ENCODE data around the gene CYBRD1. TPM values are rescaled to one million over a fixed set of nuclear protein-coding genes. Genes with fewer than 3 reads are reported as not detected.

CYBRD1 gene
- polyA plus RNA-seq, 1 experiment, result 308 TPM

DNA sequence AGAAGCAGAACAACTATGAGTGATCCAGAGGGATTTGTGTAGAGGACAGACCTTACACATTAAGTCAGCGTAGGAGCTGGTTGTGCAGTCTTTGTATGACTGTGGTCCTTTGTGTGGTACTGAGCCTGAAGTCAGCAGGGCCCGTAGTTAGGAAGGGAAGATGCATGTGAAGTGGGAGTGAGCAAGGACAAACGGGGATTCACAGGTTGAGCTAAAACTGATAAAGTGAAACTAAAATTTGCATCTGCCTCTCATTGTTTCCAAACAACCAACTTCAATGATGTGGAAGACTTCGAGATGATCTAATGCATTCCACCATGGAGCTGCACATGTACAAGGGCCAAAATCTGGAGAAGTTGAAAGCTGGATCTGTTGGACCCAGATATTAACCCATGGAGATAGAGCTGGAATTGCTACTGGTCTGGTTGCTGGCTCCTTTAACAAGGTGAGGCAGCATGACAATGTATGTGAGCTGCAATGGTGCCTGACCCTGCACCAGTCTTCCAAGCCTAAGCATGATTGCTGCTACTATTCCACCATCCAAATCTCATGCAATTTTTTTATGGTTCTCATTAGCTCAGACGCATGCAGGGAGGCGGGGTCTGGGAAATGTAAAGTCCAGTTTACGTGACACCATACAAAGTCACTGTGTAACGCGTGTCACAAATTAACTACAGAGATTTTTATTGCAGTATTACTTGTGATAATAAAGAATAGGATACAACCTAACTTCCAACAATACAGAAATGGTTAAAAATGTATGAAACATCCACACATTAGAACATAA is 12.1 kb upstream of the CYBRD1 start:
- CTCF ChIA-PET, result no interaction called here
- POLR2A ChIA-PET, result no interaction called here

DNA sequence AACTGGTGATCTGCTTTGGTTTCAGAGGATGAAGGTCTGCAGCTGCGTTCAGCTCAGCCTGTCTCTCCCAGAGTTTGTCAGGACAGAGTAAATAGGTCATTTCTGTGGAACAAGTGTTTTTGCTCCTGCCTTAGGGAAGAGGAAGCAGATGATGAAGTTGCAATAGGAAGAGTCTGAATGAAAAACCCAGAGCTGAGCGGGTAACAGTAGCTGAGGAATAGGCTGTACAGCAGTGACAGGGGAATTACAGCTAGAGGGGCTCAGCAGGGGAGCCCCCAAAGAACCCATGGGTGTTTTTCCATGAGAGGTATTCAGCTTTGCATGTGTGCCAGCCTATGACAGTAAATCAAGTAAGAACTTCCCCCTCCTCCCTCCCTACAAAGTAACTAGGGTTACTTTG is 10.3 kb upstream of the CYBRD1 start:
- DNase-seq (ENCODE audit: low read depth), result no peak
- CTCF ChIA-PET, result interaction anchor here (0.5 to 1.4 kb wide), 3 partner anchors 9 to 20 kb away, joined by 3 to 4 read pairs (median 3); partner anchors contain the start of gene CYBRD1
- POLR2A ChIA-PET, result no interaction called here
- H3K36me3 ChIP-seq (ENCODE audit: control insufficient read depth, insufficient read depth, low read length), result no peaks in the 10 kb centered on the region
- TF ChIP-seq, protein P1, sequence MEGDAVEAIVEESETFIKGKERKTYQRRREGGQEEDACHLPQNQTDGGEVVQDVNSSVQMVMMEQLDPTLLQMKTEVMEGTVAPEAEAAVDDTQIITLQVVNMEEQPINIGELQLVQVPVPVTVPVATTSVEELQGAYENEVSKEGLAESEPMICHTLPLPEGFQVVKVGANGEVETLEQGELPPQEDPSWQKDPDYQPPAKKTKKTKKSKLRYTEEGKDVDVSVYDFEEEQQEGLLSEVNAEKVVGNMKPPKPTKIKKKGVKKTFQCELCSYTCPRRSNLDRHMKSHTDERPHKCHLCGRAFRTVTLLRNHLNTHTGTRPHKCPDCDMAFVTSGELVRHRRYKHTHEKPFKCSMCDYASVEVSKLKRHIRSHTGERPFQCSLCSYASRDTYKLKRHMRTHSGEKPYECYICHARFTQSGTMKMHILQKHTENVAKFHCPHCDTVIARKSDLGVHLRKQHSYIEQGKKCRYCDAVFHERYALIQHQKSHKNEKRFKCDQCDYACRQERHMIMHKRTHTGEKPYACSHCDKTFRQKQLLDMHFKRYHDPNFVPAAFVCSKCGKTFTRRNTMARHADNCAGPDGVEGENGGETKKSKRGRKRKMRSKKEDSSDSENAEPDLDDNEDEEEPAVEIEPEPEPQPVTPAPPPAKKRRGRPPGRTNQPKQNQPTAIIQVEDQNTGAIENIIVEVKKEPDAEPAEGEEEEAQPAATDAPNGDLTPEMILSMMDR (IDR thresholded peaks at IDR 0.05; ENCODE audit: insufficient read depth, low read depth, low read length), result no peak
- no peak overlapping the region for H3K4me3 ChIP-seq (ENCODE audit: low read depth, low read length)
- no peaks in the 10 kb centered on the region for H3K27me3 ChIP-seq (ENCODE audit: control insufficient read depth, insufficient read depth, low read length)

More for the DNA sequence above, 12.1 kb upstream of the CYBRD1 start:
- H3K27me3 ChIP-seq (ENCODE audit: control insufficient read depth, insufficient read depth, low read length), result no peaks in the 10 kb centered on the region
- H3K4me3 ChIP-seq (ENCODE audit: low read depth, low read length), result no peak overlapping the region
- DNase-seq (ENCODE audit: low read depth), result no peak
- no peaks in the 10 kb centered on the region for H3K36me3 ChIP-seq (ENCODE audit: control insufficient read depth, insufficient read depth, low read length)
- TF ChIP-seq, protein P1 (IDR thresholded peaks at IDR 0.05; ENCODE audit: insufficient read depth, low read depth, low read length), result no peak

DNA sequence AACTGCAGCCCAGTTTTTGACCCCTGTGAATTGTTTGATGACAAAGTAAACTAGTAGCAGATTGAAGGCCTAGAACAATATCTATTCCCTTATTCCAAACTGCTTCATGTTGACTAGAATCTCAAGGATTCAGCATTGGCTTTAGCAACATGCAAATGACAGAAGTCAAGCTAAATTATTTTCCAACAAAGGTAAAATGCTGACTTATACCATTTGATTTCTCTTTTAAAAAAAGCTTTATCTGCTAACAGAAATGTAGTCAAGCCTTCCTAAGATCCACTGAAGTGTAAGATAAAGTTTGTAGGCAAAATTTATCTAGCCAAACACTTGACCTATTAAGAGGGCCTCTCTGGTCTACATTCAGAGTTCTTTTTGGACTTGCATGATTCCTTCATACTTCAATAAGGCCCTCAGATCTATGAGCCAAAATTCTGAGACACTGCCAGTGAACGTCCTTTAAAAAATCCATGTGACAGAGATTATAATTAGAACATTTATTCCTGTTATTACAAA is 9.5 kb upstream of the CYBRD1 start:
- Histone ChIP-seq H3K36me3 (ENCODE audit: control insufficient read depth, insufficient read depth, low read length) (no peaks in the 10 kb centered on the region), H3K27me3 (ENCODE audit: control insufficient read depth, insufficient read depth, low read length) (no peaks in the 10 kb centered on the region), H3K4me3 (ENCODE audit: low read depth, low read length) (no peak overlapping the region)
- DNase-seq (ENCODE audit: low read depth), result no peak
- TF ChIP-seq, protein P1 (IDR thresholded peaks at IDR 0.05; ENCODE audit: insufficient read depth, low read depth, low read length), result no peak
- POLR2A ChIA-PET, result no interaction called here
- CTCF ChIA-PET, result no interaction called here

DNA sequence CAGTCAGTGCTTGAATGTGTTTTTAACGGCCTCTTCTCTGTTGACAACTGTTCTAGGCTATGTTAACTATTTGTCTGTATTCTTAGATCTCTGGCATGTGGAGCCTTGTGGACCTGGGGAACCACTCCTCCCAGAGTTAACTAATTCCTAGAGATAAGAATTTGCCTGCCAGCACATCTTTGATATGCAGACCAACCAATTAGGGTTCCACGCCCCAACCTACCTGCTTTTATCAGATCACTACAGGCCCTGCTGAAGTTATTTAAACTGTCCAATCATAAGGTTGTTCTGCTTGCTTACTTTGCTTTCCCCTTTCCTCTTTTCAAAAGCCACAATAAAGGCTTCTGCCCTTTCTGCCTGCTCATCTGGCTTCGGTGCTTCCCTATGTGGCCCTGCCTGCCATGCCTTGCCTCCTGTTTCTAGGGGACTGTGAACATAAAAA is 8.5 kb upstream of the CYBRD1 start:
- H3K4me3 ChIP-seq (ENCODE audit: low read depth, low read length), result no peak overlapping the region
- H3K27me3 ChIP-seq (ENCODE audit: control insufficient read depth, insufficient read depth, low read length), result no peaks in the 10 kb centered on the region
- ChIA-PET CTCF (no interaction called here), POLR2A (no interaction called here)
- TF ChIP-seq, protein P1 (IDR thresholded peaks at IDR 0.05; ENCODE audit: insufficient read depth, low read depth, low read length), result no peak
- no peaks in the 10 kb centered on the region for H3K36me3 ChIP-seq (ENCODE audit: control insufficient read depth, insufficient read depth, low read length)
- DNase-seq (ENCODE audit: low read depth), result no peak

DNA sequence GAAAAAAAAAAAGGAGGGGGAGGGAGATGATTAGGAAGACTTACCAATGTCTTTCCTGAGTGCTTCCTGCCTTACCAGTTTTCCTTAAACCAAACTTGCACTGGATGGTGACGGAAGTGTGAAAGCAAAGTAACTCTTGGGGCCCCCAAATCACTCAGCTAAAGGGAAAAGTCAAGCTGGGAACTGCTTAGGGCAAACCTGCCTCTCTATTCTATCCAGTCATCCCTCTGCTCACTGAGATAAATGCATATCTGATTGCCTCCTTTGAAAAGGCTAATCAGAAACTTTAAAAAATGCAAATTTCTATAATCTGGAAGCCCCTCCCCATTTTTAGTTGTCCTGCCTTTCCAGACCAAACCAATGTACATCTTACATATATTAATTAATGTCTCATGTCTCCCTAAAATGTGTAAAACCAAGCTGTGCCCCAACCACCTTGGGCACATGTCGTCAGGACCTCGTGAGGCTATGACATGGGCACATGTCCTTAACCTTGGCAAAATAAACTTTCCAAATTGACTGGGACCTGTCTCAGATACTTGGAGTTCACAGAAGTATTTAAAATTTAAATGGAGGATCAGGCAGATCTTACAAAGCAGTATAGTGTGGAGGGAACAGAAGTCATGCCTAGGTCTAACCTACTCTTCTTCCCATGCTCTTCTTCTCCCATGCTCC is 7.2 kb upstream of the CYBRD1 start:
- DNase-seq (ENCODE audit: low read depth), result no peak
- Histone ChIP-seq H3K4me3 (ENCODE audit: low read depth, low read length) (no peak overlapping the region), H3K36me3 (ENCODE audit: control insufficient read depth, insufficient read depth, low read length) (no peaks in the 10 kb centered on the region), H3K27me3 (ENCODE audit: control insufficient read depth, insufficient read depth, low read length) (no peaks in the 10 kb centered on the region)
- TF ChIP-seq, protein P1 (IDR thresholded peaks at IDR 0.05; ENCODE audit: insufficient read depth, low read depth, low read length), result no peak
- ChIA-PET POLR2A (no interaction called here), CTCF (no interaction called here)
